NCI-H526 (cell line): ENCODE measurements around the gene ERBB2.

Source experiments
- DNase-seq, 2 experiments: peaks; one replicate each; lab custom pipeline; 2025; lab: John Stamatoyannopoulos, UW

Gene ERBB2

GRCh38 chr17:39665642-39666224 lies 34.1 kb upstream of the ERBB2 start:
- peak in 1 of 2 experiments; percentile 55 for DNase-seq

GRCh38 chr17:39666231-39666600 lies 33.6 kb upstream of the ERBB2 start:
- peak in 1 of 2 experiments; percentile 22 for DNase-seq

GRCh38 chr17:39666601-39667261 lies 33.1 kb upstream of the ERBB2 start:
- no peak for DNase-seq

- DNase-seq = peak in 1 of 2 experiments; percentile 20
Measured at GRCh38 chr17:39667262-39667944, 32.5 kb upstream of the ERBB2 start.

- DNase-seq = peak in 1 of 2 experiments; percentile 87
Measured at GRCh38 chr17:39667945-39668924, 31.6 kb upstream of the ERBB2 start, which contains the start of gene PNMT. TSS of gene PNMT (plus strand) at chr17:39668453. CDS start at chr17:39668476, 23 bp downstream.

GRCh38 chr17:39669897-39670735 lies 29.7 kb upstream of the ERBB2 start:
- no peak for DNase-seq

- no peak for DNase-seq
Measured at GRCh38 chr17:39670746-39671145, 29.1 kb upstream of the ERBB2 start.

GRCh38 chr17:39671651-39672521 lies 28.0 kb upstream of the ERBB2 start:
- DNase-seq = peak in 1 of 2 experiments; percentile 52

- no peak for DNase-seq
Measured at GRCh38 chr17:39672522-39673334, 27.1 kb upstream of the ERBB2 start.

- no peak for DNase-seq
Measured at GRCh38 chr17:39673335-39674081, 26.4 kb upstream of the ERBB2 start.

GRCh38 chr17:39674179-39674578 lies 25.7 kb upstream of the ERBB2 start:
- no peak for DNase-seq

GRCh38 chr17:39674702-39675389 lies 25.0 kb upstream of the ERBB2 start:
- peak in 1 of 2 experiments; percentile 57 for DNase-seq

- DNase-seq = no peak
Measured at GRCh38 chr17:39675390-39676082, 24.3 kb upstream of the ERBB2 start.

GRCh38 chr17:39676198-39676819 lies 23.6 kb upstream of the ERBB2 start:
- no peak for DNase-seq

- no peak for DNase-seq
Measured at GRCh38 chr17:39677072-39677471, 22.8 kb upstream of the ERBB2 start.

GRCh38 chr17:39677542-39678339 lies 22.1 kb upstream of the ERBB2 start:
- DNase-seq = no peak
